OCI-M2 (cell line): ENCODE results near the gene CCDC7.

Source experiments
- DNase-seq: peaks from one replicate; lab custom pipeline; 2025; ENCODE audit not compliant: unreplicated experiment; lab: John Stamatoyannopoulos, UW

CCDC7 gene

DNA sequence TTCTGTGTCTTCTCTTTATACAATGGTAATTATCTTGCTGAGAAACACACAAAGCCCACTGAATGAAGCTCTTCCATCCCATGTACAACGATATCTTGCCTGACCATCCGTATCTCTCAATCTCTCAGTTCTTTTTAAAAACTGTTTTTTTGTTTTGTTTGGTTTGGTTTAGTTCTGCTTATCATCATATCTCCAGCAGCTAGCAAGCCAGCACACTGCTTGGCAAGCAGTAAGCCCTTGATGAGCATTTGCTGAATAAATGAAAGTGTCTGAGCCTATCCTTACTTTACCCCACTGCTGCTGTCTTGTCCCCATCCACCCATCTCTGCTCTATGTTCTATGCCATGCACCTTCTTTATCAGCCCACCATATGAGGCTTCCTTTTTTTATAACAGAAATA, 477.9 kb downstream of the CCDC7 start:
- no peak for DNase-seq
